HL-60 (cell line): ENCODE results near the gene ZFHX3.

ENCODE experiments used
- DNase-seq, 2 experiments: peaks; one replicate each; pipeline ENCODE4 v3.0.0-alpha.2; 2010 to 2020; ENCODE audit warnings: low read depth in 1 of 2, low spot score in 1 of 2
- H3K27ac ChIP-seq: fragments of 250-450 bp; sonication (Bioruptor Pico); replicated peaks from 2 replicates; pipeline ENCODE4 v1.5.1; 2020; ENCODE audit warnings: mild to moderate bottlenecking, moderate library complexity
- H3K27me3 ChIP-seq: fragments of 250-450 bp; sonication (Bioruptor Pico); 2 replicates; pipeline ENCODE4 v1.5.1; 2021; ENCODE audit warnings: mild to moderate bottlenecking, moderate library complexity; ENCODE audit not compliant: insufficient read depth, poor library complexity, severe bottlenecking
- H3K4me3 ChIP-seq: replicated peaks from 2 replicates; pipeline ENCODE4 v1.5.1; 2011; ENCODE audit warnings: mild to moderate bottlenecking, control low read depth, low read length; ENCODE audit not compliant: insufficient read depth
- CTCF ChIP-seq: IDR thresholded peaks from one replicate; pipeline ENCODE4 v1.5.1; 2011; ENCODE audit warnings: low read length, control low read depth, inconsistent platforms; ENCODE audit not compliant: insufficient read depth
- GABPA ChIP-seq: IDR thresholded peaks from 2 replicates; pipeline ENCODE4 v1.6.1; 2012; ENCODE audit warnings: low read depth
- POLR2AphosphoS5 ChIP-seq: IDR thresholded peaks from 2 replicates; pipeline ENCODE4 v1.6.1; 2012; ENCODE audit warnings: low read depth
- REST ChIP-seq: IDR thresholded peaks from 2 replicates; pipeline ENCODE4 v1.6.1; 2012; ENCODE audit warnings: low read depth; ENCODE audit not compliant: insufficient replicate concordance
- SPI1 ChIP-seq: IDR thresholded peaks from 2 replicates; pipeline ENCODE4 v1.6.1; 2012; ENCODE audit warnings: low read depth, mild to moderate bottlenecking, borderline replicate concordance

The ZFHX3 gene

DNA sequence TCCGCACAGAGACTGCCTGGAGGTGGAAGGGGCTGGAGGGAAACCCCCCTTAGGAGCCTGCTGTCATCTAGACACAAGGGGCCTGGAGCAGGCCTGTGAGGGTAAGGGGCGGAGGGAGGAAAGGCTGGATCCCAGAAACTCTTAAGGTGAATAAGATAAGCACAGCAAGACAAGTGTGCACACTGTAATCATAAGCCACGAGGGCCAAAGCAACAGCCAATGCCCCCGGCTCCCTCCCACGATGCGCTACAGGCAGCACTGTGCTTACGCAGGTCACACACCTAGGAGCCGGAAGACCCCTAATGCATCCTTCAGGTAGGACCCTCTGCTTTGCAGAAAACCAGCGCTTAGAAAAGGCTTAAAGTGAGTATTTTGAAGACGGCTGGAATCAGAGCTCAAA lies 24.6 kb downstream of the ZFHX3 start:
- no peak overlapping the region for H3K4me3 ChIP-seq
- TF ChIP-seq CTCF: no peak
- TF ChIP-seq SPI1: no peak
- no peak for TF ChIP-seq GABPA
- no peak for TF ChIP-seq POLR2AphosphoS5
- H3K27ac ChIP-seq: no peak overlapping the region
- no peak for DNase-seq
- no peaks in the 10 kb centered on the region for H3K27me3 ChIP-seq

GRCh38 chr16:73022534-73022933 lies 25.4 kb downstream of the ZFHX3 start:
- H3K27me3 ChIP-seq: no peaks in the 10 kb centered on the region
- no peak for DNase-seq
- H3K4me3 ChIP-seq: no peak overlapping the region
- no peak overlapping the region for H3K27ac ChIP-seq
- TF ChIP-seq SPI1: no peak
- TF ChIP-seq GABPA: no peak

DNA sequence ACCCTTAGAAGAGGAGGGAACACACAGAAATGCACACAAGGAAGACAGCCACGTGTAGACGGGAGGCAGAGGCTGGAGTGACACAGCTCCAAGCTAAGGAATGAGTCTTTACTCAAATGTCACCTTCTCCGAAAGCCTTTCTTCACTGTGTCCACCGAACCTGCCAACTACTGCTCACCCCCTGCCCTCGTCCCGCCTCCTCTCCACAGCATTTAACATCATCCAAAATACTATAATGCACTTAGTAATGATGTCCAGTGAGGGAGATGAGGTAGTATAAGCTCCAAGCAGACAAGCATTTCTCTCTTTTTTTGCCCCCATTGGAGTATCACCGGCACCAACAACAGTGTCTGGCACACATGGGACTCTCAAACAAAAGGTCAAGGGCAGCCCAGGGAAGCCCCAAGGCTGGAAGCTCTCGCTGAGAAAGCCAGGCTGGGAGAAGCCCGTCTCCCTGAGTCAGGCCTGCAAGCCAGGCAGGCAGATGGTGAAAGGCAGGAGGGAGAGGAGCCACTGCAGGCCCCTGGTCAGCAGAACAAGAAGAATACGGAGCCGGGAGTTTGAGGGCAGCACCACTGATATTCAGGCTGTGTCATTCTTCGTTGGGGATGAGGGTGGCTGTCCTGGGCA lies 25.9 kb downstream of the ZFHX3 start:
- H3K27me3 ChIP-seq: no peaks in the 10 kb centered on the region
- H3K4me3 ChIP-seq: no peak overlapping the region
- no peak overlapping the region for H3K27ac ChIP-seq
- DNase-seq: no peak
- TF ChIP-seq REST (no peak), GABPA (no peak), SPI1 (no peak), POLR2AphosphoS5 (no peak), CTCF (no peak)

- TF ChIP-seq POLR2AphosphoS5 (no peak), SPI1 (no peak), CTCF (no peak), REST (no peak), GABPA (no peak)
- Histone ChIP-seq H3K27me3 (no peaks in the 10 kb centered on the region), H3K27ac (no peak overlapping the region), H3K4me3 (no peak overlapping the region)
- no peak for DNase-seq
Measured at GRCh38 chr16:73020409-73020884, 27.5 kb downstream of the ZFHX3 start.
